HG03565 (cell line): ENCODE data around the gene TBRG1.
"Not testable (repeated sequence)": the region's sequence is repeated elsewhere in the genome, so short reads cannot be mapped to it uniquely, and the experiment has no call there.

ENCODE experiments used
- ATAC-seq: cut with Tn5 transposase; IDR thresholded peaks from one replicate; pipeline ENCODE4 v1.9.1; 2021; ENCODE audit warnings: mild to moderate bottlenecking, moderate library complexity; ENCODE audit not compliant: unreplicated experiment

The TBRG1 gene, protein sequence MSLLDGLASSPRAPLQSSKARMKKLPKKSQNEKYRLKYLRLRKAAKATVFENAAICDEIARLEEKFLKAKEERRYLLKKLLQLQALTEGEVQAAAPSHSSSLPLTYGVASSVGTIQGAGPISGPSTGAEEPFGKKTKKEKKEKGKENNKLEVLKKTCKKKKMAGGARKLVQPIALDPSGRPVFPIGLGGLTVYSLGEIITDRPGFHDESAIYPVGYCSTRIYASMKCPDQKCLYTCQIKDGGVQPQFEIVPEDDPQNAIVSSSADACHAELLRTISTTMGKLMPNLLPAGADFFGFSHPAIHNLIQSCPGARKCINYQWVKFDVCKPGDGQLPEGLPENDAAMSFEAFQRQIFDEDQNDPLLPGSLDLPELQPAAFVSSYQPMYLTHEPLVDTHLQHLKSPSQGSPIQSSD

GRCh38 chr11:124622531-124623451 is at the start of gene TBRG1:
Gene TBRG1, plus strand, starts transcription at chr11:124622864. Its CDS starts 220 bp downstream, at chr11:124623084.
- peak; percentile 95 for ATAC-seq

- ATAC-seq: no peak
Measured at GRCh38 chr11:124577716-124578427, 44.8 kb upstream of the TBRG1 start.

- no peak for ATAC-seq
Measured at GRCh38 chr11:124578761-124579160, 43.9 kb upstream of the TBRG1 start.

DNA sequence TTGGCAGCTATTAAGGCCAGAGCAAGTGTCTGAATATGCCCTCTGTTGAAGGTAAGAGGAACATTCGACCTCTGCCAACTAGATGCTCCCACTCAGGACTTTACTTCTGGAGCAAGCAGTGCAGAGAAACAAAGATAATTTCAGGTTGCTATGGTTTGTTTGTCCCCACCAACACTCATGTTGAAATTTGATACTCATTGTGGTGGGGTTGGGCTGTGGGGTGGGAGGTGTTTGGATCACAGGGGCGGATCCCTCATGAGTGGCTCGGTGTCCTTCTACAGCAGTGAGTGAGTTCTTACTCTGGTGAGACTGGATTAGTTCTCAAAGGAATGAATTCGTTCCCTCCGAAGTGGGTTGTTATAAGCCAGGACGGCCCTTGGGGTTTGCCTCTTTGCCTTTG is 40.8 kb upstream of the TBRG1 start:
- ATAC-seq: no peak

DNA sequence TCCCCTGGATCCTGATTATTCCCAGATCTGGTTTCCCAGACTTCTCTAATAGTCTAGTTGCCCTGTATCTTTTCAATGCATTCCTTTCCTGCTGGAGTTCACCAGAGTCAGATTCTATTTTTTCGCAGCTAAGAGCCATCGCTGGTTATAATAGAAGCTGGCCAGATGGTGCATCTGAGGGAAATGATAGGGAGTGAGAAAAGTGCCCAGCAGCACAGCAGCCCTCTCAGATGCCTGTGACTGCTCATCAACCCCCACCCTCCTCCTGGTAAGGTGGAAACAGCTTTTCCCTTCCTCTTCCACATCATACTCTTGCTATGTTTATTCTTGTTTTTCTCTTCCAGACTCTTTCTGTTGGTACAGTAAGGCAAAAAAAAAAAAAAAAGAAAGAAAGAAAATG is 40.1 kb upstream of the TBRG1 start:
- no peak for ATAC-seq

DNA sequence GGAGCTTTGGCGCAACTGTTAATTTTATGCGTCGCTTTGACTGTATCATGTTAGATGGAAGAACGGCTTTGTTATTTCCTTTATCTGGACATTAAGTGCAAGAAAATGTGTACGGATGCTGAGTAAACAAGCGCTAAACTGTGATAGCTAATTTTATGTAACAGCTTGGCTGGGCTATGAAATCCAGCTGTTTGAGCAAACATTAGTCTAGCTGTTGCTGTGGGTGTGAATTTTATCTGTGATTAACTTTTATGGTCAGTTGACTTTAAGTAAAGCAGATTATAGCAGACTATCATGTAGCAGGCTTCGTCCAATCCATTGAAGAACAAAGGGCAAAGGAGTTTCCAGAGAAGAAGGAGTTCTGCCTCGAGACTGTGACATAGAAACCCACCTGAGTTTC is 38.9 kb upstream of the TBRG1 start:
- no peak for ATAC-seq

- ATAC-seq: no peak
Measured at GRCh38 chr11:124584681-124585372, 37.8 kb upstream of the TBRG1 start.

GRCh38 chr11:124586238-124586860 is 36.3 kb upstream of the TBRG1 start:
- no peak for ATAC-seq

GRCh38 chr11:124591430-124591829 is 31.2 kb upstream of the TBRG1 start:
- ATAC-seq: no peak

- no peak for ATAC-seq
Measured at GRCh38 chr11:124592627-124593026, 30.0 kb upstream of the TBRG1 start.

GRCh38 chr11:124595302-124595701 is 27.4 kb upstream of the TBRG1 start:
- ATAC-seq: no peak

GRCh38 chr11:124597626-124598025 is 25.0 kb upstream of the TBRG1 start:
- no peak for ATAC-seq

GRCh38 chr11:124600621-124601320 is 21.9 kb upstream of the TBRG1 start:
- no peak for ATAC-seq

GRCh38 chr11:124602193-124602592 is 20.5 kb upstream of the TBRG1 start:
- no peak for ATAC-seq

DNA sequence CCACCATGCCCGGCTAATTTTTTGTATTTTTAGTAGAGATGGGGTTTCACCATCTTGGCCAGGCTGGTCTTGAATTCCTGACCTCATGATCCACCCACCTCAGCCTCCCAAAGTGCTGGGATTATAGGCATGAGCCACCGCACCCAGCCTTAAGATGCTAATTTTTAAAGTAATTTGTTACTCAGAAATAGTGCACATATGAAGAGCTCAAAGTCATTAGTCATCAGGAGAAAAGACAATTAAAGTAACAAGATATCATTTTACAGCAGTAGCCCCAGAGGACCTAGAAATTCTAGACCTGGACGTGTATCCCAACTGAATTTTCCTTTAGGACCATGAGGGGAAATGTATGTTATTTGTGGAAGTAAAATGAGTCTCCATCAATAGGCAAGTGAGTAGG is 19.9 kb upstream of the TBRG1 start:
- ATAC-seq: not testable (repeated sequence)

DNA sequence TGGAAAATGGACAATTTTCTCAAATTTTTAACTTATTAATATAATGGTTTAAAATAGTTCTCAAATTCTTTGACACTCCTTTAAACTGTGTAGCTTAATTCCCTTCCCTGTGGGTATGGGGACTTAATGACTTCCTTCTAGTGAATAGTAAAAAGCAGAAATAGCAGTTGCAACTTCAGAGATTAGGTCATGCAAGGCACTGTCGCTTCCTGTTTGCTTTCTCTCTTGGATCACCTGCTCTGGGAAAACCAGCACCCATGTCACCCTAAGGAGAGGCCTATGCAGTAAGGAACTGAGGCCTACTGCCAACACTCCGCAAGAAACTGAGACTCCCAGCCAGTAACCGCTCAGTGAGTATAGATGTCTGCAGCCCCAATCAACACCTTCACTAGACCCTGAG is 16.9 kb upstream of the TBRG1 start:
- ATAC-seq: no peak

GRCh38 chr11:124608147-124608546 is 14.5 kb upstream of the TBRG1 start:
- ATAC-seq: no peak

- ATAC-seq: no peak
Measured at GRCh38 chr11:124610295-124610694, 12.4 kb upstream of the TBRG1 start.

DNA sequence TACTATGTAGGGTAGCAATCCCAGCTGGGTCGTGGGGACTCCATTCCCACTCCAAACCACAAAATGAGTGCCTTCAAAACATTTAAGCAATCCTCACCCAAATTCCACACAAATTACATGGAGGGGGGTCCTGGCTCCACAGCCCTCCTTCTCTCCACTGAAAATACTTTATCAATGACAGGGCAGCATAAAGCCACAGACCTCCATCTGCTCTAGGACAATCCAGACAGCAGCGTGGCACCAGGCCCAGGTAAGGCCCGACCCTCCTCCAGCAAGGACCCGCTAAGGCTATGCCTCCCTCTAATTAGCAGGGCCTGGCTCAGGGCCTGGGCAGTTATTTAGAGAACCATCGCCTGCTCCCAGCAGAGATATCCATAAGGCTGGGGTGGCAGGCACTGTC is 11.6 kb upstream of the TBRG1 start, which contains the start of gene PANX3:
Gene PANX3, plus strand, starts transcription at position 365 of the 400 bp plus-strand sequence. CDS start 129 bp downstream, outside the sequence.
- no peak for ATAC-seq
